ENCODE data around the gene SLC26A2.
A peak's percentile ranks its signal among the peaks of the same experiment; 100 is the strongest.

Gene SLC26A2

DNA sequence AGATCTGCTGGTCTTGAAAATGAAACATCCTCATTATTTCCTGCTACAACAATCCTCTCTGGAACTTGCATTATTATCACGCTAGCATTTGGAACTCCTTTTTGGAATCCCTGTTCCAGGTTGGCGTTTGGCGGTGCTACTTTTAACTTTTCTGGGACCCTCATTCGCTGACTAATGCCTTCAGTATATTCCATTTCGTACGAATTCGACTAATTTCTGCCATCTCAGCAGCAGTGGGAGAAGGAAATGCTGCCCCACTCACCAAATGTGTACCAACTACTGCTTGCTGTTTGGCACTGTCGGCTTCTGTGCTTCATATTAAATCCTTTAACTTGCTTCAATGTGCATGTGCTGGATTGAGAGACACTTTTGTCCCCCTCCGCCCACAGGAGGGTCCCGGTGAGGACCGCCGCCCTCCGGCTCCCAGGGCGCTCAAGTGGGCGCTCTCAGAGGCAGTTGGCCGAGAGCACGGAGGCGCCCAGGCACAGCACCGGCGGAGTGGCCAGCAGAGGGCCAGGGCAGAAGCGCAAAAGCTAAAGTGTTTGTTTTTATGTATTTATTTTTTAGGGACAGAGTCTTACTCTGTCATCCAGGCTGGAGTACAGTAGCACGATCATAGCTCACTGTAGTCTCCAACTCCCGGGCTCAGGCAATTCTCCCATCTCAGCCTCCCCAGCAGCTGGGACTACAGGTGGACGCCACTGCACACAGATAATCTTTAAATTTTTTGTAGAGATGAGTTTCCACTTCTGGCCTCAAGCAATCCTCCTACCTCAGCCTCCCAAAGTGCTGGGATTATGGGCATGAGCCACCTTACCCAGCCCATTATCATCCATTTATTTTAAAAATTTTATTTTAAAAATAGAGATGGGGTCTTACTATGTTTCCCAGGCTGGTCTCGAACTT, 27.9 kb upstream of the SLC26A2 start:
- Histone ChIP-seq H3K14ac (ENCODE audit: low read length in 2 of 2) (no peak overlapping the region), H3K4me1 (ENCODE audit: control insufficient read depth, insufficient read depth, low read depth, low read length) (peaks cover 6% of the 10 kb centered on the region), H2BK15ac (ENCODE audit: low read depth, poor library complexity, severe bottlenecking) (no peak overlapping the region), H4K91ac (ENCODE audit: low read length) (no peak overlapping the region), H3K4me2 (ENCODE audit: low read length, poor library complexity, severe bottlenecking) (no peak overlapping the region), H3K9me3 (ENCODE audit: control insufficient read depth, low read length) (no peaks in the 10 kb centered on the region), H3K27ac (ENCODE audit: low read length, poor library complexity, severe bottlenecking) (no peak overlapping the region), H2AFZ (ENCODE audit: low read depth, low read length) (no peak overlapping the region), H2AK5ac (ENCODE audit: low read length, severe bottlenecking) (no peak overlapping the region), H3K27me3 (ENCODE audit: control insufficient read depth in 1 of 2, insufficient read depth in 1 of 2, low read length in 2 of 2) (peaks cover 0 to 35% of the 10 kb centered on the region in 2 experiments), H3K4ac (ENCODE audit: low read depth in 1 of 2, low read length in 2 of 2) (no peak overlapping the region), H3K23ac (ENCODE audit: low read length in 2 of 2) (no peak overlapping the region), H2BK120ac (ENCODE audit: low read depth, low read length) (no peak overlapping the region), H3K9ac (ENCODE audit: low read length) (no peak overlapping the region), H3K4me3 (ENCODE audit: insufficient read depth in 1 of 2, low read depth in 1 of 2, low read length in 2 of 2) (peak overlapping the region in 1 of 2 experiments; percentile 43), H2BK5ac (ENCODE audit: low read depth, low read length, poor library complexity, severe bottlenecking) (no peak overlapping the region), H4K8ac (ENCODE audit: low read length) (no peak overlapping the region), H3K18ac (ENCODE audit: low read depth in 1 of 2, low read length in 2 of 2) (no peak overlapping the region), H3K36me3 (ENCODE audit: control insufficient read depth in 1 of 2, insufficient read depth in 2 of 2, low read depth in 1 of 2, low read length in 2 of 2) (no peaks in the 10 kb centered on the region), H3K79me1 (replicated peaks; ENCODE audit: low read length, poor library complexity, severe bottlenecking) (no peaks in the 10 kb centered on the region), H2BK12ac (ENCODE audit: low read length in 2 of 2) (peak overlapping the region in 1 of 2 experiments; percentile 9)
- DNase-seq = no peak
- 85% methylated on average over 21 of the region's 25 CpGs for WGBS

DNA sequence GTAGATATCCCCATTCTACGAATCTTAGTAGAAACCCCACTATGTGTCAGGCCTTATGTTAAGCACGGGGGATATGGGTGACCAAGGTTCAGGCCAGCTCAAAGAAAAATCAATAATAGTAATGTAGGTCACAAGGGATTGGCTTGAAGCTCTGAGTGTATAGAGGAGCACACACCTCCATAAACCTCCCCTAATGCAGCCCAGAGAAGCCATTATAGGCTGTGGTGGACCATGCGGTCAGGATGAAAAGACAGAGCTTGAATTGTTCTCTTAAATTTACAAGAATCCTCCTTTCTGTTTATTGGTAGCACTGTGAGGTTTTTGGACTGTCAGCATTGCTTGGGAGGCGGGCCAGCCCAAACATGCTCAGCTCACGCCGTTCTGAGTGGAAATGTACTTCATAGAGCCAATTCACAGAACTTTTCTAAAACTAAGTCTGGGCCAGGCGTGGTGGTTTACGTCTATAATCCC, 25.1 kb upstream of the SLC26A2 start:
- H3K9ac ChIP-seq (ENCODE audit: low read length) = no peak overlapping the region
- WGBS = 100% methylated on average over 8 of the region's 8 CpGs
- no peak for DNase-seq
- no peak overlapping the region for H3K27ac ChIP-seq (ENCODE audit: low read length, poor library complexity, severe bottlenecking)
- no peak overlapping the region for H2AK5ac ChIP-seq (ENCODE audit: low read length, severe bottlenecking)
- no peak overlapping the region for H4K8ac ChIP-seq (ENCODE audit: low read length)
- H2BK15ac ChIP-seq (ENCODE audit: low read depth, poor library complexity, severe bottlenecking) = no peak overlapping the region
- no peaks in the 10 kb centered on the region for H3K36me3 ChIP-seq (ENCODE audit: control insufficient read depth in 1 of 2, insufficient read depth in 2 of 2, low read depth in 1 of 2, low read length in 2 of 2)
- no peak overlapping the region for H3K4me2 ChIP-seq (ENCODE audit: low read length, poor library complexity, severe bottlenecking)
- no peak overlapping the region for H3K18ac ChIP-seq (ENCODE audit: low read depth in 1 of 2, low read length in 2 of 2)
- H3K4me3 ChIP-seq (ENCODE audit: insufficient read depth in 1 of 2, low read depth in 1 of 2, low read length in 2 of 2) = no peak overlapping the region
- H2BK5ac ChIP-seq (ENCODE audit: low read depth, low read length, poor library complexity, severe bottlenecking) = no peak overlapping the region
- H3K4ac ChIP-seq (ENCODE audit: low read depth in 1 of 2, low read length in 2 of 2) = no peak overlapping the region
- no peak overlapping the region for H4K91ac ChIP-seq (ENCODE audit: low read length)
- no peak overlapping the region for H3K23ac ChIP-seq (ENCODE audit: low read length in 2 of 2)
- peaks cover 0 to 35% of the 10 kb centered on the region in 2 experiments for H3K27me3 ChIP-seq (ENCODE audit: control insufficient read depth in 1 of 2, insufficient read depth in 1 of 2, low read length in 2 of 2)
- H2BK120ac ChIP-seq (ENCODE audit: low read depth, low read length) = no peak overlapping the region
- H3K14ac ChIP-seq (ENCODE audit: low read length in 2 of 2) = no peak overlapping the region
- H3K9me3 ChIP-seq (ENCODE audit: control insufficient read depth, low read length) = no peaks in the 10 kb centered on the region
- peaks cover 11% of the 10 kb centered on the region for H3K4me1 ChIP-seq (ENCODE audit: control insufficient read depth, insufficient read depth, low read depth, low read length)
- no peaks in the 10 kb centered on the region for H3K79me1 ChIP-seq (replicated peaks; ENCODE audit: low read length, poor library complexity, severe bottlenecking)
- H2BK12ac ChIP-seq (ENCODE audit: low read length in 2 of 2) = no peak overlapping the region
- no peak overlapping the region for H2AFZ ChIP-seq (ENCODE audit: low read depth, low read length)

- 96% methylated on average over 1 of the region's 1 CpG for WGBS
- no peak overlapping the region for H2BK5ac ChIP-seq (ENCODE audit: low read depth, low read length, poor library complexity, severe bottlenecking)
- no peak overlapping the region for H3K23ac ChIP-seq (ENCODE audit: low read length in 2 of 2)
- no peak overlapping the region for H3K9ac ChIP-seq (ENCODE audit: low read length)
- H3K9me3 ChIP-seq (ENCODE audit: control insufficient read depth, low read length) = no peaks in the 10 kb centered on the region
- H2AK5ac ChIP-seq (ENCODE audit: low read length, severe bottlenecking) = no peak overlapping the region
- H2BK12ac ChIP-seq (ENCODE audit: low read length in 2 of 2) = no peak overlapping the region
- no peak overlapping the region for H4K8ac ChIP-seq (ENCODE audit: low read length)
- H3K79me1 ChIP-seq (replicated peaks; ENCODE audit: low read length, poor library complexity, severe bottlenecking) = no peaks in the 10 kb centered on the region
- no peak overlapping the region for H3K27ac ChIP-seq (ENCODE audit: low read length, poor library complexity, severe bottlenecking)
- H3K4ac ChIP-seq (ENCODE audit: low read depth in 1 of 2, low read length in 2 of 2) = no peak overlapping the region
- H3K4me1 ChIP-seq (ENCODE audit: control insufficient read depth, insufficient read depth, low read depth, low read length) = peaks cover 11% of the 10 kb centered on the region
- no peak overlapping the region for H3K4me2 ChIP-seq (ENCODE audit: low read length, poor library complexity, severe bottlenecking)
- H3K18ac ChIP-seq (ENCODE audit: low read depth in 1 of 2, low read length in 2 of 2) = no peak overlapping the region
- H3K4me3 ChIP-seq (ENCODE audit: insufficient read depth in 1 of 2, low read depth in 1 of 2, low read length in 2 of 2) = no peak overlapping the region
- no peak overlapping the region for H2BK120ac ChIP-seq (ENCODE audit: low read depth, low read length)
- no peak overlapping the region for H2AFZ ChIP-seq (ENCODE audit: low read depth, low read length)
- peaks cover 0 to 35% of the 10 kb centered on the region in 2 experiments for H3K27me3 ChIP-seq (ENCODE audit: control insufficient read depth in 1 of 2, insufficient read depth in 1 of 2, low read length in 2 of 2)
- no peak for DNase-seq
- no peaks in the 10 kb centered on the region for H3K36me3 ChIP-seq (ENCODE audit: control insufficient read depth in 1 of 2, insufficient read depth in 2 of 2, low read depth in 1 of 2, low read length in 2 of 2)
- H2BK15ac ChIP-seq (ENCODE audit: low read depth, poor library complexity, severe bottlenecking) = no peak overlapping the region
- no peak overlapping the region for H4K91ac ChIP-seq (ENCODE audit: low read length)
- no peak overlapping the region for H3K14ac ChIP-seq (ENCODE audit: low read length in 2 of 2)
Observed at GRCh38 chr5:149936044-149936699, 24.4 kb upstream of the SLC26A2 start.

DNA sequence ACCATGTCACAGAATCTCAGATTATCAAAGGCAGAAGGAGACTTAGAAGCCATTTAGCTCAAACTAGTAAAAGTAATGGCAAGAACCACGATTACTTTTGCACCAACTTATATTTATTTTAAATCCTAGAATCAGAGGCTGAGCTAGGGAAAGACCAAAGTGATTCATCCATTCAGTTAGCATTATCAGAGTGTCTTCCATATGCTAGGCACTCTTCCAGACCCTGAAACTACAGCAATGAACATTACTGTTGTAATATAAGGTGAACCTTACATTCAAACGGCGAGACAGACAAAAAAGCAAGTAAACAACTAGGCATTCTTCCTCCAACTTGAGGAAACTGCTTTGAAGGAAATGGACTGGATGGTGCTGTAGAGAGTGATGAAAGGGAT, 23.9 kb upstream of the SLC26A2 start:
- Histone ChIP-seq H3K79me1 (replicated peaks; ENCODE audit: low read length, poor library complexity, severe bottlenecking) (no peaks in the 10 kb centered on the region), H3K36me3 (ENCODE audit: control insufficient read depth in 1 of 2, insufficient read depth in 2 of 2, low read depth in 1 of 2, low read length in 2 of 2) (no peaks in the 10 kb centered on the region), H3K4me2 (ENCODE audit: low read length, poor library complexity, severe bottlenecking) (no peak overlapping the region), H2BK5ac (ENCODE audit: low read depth, low read length, poor library complexity, severe bottlenecking) (no peak overlapping the region), H2BK120ac (ENCODE audit: low read depth, low read length) (no peak overlapping the region), H3K4ac (ENCODE audit: low read depth in 1 of 2, low read length in 2 of 2) (no peak overlapping the region), H3K14ac (ENCODE audit: low read length in 2 of 2) (no peak overlapping the region), H2BK12ac (ENCODE audit: low read length in 2 of 2) (no peak overlapping the region), H3K9ac (ENCODE audit: low read length) (no peak overlapping the region), H2AFZ (ENCODE audit: low read depth, low read length) (no peak overlapping the region), H3K4me1 (ENCODE audit: control insufficient read depth, insufficient read depth, low read depth, low read length) (peaks cover 11% of the 10 kb centered on the region), H3K27me3 (ENCODE audit: control insufficient read depth in 1 of 2, insufficient read depth in 1 of 2, low read length in 2 of 2) (peaks cover 0 to 33% of the 10 kb centered on the region in 2 experiments), H3K4me3 (ENCODE audit: insufficient read depth in 1 of 2, low read depth in 1 of 2, low read length in 2 of 2) (no peak overlapping the region), H2BK15ac (ENCODE audit: low read depth, poor library complexity, severe bottlenecking) (no peak overlapping the region), H4K91ac (ENCODE audit: low read length) (no peak overlapping the region), H3K18ac (ENCODE audit: low read depth in 1 of 2, low read length in 2 of 2) (no peak overlapping the region), H4K8ac (ENCODE audit: low read length) (no peak overlapping the region), H2AK5ac (ENCODE audit: low read length, severe bottlenecking) (peak overlapping the region; percentile 44), H3K27ac (ENCODE audit: low read length, poor library complexity, severe bottlenecking) (no peak overlapping the region), H3K9me3 (ENCODE audit: control insufficient read depth, low read length) (no peaks in the 10 kb centered on the region), H3K23ac (ENCODE audit: low read length in 2 of 2) (no peak overlapping the region)
- no peak for DNase-seq
- WGBS = 91% methylated on average over 3 of the region's 3 CpGs

All from mesenchymal stem cell (in vitro differentiated cells and primary cell).